Neural crest cell (in vitro differentiated cells): ENCODE data around the gene CD99L2. TPM values are rescaled to one million over a fixed set of nuclear protein-coding genes. Genes with fewer than 3 reads are reported as not detected.

ENCODE experiments used
- DNase-seq: peaks from one replicate; pipeline ENCODE4 v3.0.0; 2021; ENCODE audit warnings: low read depth, mixed read lengths, low spot score
- H3K27ac Mint-ChIP-seq: one replicate; pipeline ENCODE4 v1.8.0; 2021; ENCODE audit warnings: mild to moderate bottlenecking, mixed read lengths; ENCODE audit not compliant: unreplicated experiment
- H3K27me3 Mint-ChIP-seq: 2 replicates; pipeline ENCODE4 v1.8.0; 2021; ENCODE audit warnings: low read depth, mild to moderate bottlenecking, mixed read lengths
- H3K36me3 Mint-ChIP-seq: 2 replicates; pipeline ENCODE4 v1.8.0; 2021; ENCODE audit warnings: low read depth, mild to moderate bottlenecking, mixed read lengths
- H3K4me1 Mint-ChIP-seq: 2 replicates; pipeline ENCODE4 v1.8.0; 2021; ENCODE audit warnings: mixed read lengths
- H3K4me3 Mint-ChIP-seq: one replicate; pipeline ENCODE4 v1.8.0; 2021; ENCODE audit warnings: mild to moderate bottlenecking, mixed read lengths
- H3K9me3 Mint-ChIP-seq: 2 replicates; pipeline ENCODE4 v1.8.0; 2021; ENCODE audit warnings: mixed read lengths
- total RNA-seq: library from RNA; stranded (reverse); gene quantifications from 2 replicates; pipeline ENCODE4 v1.2.1, GENCODE V29; 2021
- TF ChIP-seq, protein P1 (sequence below): fragments of 200-600 bp; sonication (generic); conservative IDR thresholded peaks from 2 replicates; pipeline ENCODE4 v1.5.0; 2021; ENCODE audit warnings: antibody characterized with exemption, mild to moderate bottlenecking

Gene CD99L2
- total RNA-seq, 1 donor from 2014 or later = 40.1 TPM

DNA sequence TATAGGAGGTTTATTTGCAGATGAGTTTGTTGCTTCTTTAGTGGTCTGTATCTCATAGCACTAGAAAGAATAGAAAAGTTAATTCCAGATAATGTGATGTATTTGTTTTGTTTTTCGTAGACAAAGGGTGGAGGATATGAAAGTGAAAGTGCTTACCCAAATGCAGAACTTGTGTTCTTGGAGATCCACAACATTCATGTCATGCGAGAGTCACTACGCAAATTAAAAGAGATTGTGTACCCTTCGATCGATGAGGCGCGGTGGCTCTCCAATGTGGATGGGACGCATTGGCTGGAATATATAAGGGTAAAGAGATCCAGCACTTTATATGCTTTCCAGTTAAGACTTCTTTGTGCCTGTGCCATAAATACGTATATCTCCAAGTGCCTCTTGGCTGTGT lies 162.0 kb downstream of the CD99L2 start:
- TF ChIP-seq, protein P1, sequence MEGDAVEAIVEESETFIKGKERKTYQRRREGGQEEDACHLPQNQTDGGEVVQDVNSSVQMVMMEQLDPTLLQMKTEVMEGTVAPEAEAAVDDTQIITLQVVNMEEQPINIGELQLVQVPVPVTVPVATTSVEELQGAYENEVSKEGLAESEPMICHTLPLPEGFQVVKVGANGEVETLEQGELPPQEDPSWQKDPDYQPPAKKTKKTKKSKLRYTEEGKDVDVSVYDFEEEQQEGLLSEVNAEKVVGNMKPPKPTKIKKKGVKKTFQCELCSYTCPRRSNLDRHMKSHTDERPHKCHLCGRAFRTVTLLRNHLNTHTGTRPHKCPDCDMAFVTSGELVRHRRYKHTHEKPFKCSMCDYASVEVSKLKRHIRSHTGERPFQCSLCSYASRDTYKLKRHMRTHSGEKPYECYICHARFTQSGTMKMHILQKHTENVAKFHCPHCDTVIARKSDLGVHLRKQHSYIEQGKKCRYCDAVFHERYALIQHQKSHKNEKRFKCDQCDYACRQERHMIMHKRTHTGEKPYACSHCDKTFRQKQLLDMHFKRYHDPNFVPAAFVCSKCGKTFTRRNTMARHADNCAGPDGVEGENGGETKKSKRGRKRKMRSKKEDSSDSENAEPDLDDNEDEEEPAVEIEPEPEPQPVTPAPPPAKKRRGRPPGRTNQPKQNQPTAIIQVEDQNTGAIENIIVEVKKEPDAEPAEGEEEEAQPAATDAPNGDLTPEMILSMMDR = no peak
- H3K36me3 Mint-ChIP-seq = peaks cover 48% of the 10 kb centered on the region

DNA sequence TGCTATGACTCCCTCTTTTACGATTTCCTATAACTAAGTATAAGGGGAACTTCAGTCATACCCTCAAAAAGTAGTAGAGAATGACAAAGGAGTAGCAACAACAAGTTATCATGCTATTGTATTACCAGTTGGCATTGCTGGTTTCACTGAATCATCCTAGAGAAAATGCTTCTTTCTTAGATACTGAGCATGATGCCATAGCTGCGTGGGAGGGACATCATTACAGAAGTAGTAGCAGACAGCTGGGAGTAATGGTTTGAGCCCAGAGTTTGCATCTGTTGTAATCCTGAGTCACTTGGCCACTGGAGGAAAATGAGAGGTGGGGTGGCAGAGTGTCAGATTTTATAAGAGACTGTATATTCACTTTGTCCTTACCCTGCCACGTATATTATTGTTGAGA lies 166.7 kb downstream of the CD99L2 start:
- Mint-ChIP-seq H3K4me3 (no peak overlapping the region), H3K36me3 (peaks cover 26% of the 10 kb centered on the region), H3K27ac (no peak overlapping the region), H3K9me3 (no peaks in the 10 kb centered on the region), H3K4me1 (no peaks in the 10 kb centered on the region), H3K27me3 (no peaks in the 10 kb centered on the region)
- TF ChIP-seq, protein P1 = no peak
- DNase-seq = no peak

More for the DNA sequence above, 162.0 kb downstream of the CD99L2 start:
- Mint-ChIP-seq H3K27ac (no peak overlapping the region), H3K4me3 (no peak overlapping the region), H3K27me3 (no peaks in the 10 kb centered on the region), H3K4me1 (no peaks in the 10 kb centered on the region), H3K9me3 (peaks cover 9% of the 10 kb centered on the region)
- DNase-seq = no peak

DNA sequence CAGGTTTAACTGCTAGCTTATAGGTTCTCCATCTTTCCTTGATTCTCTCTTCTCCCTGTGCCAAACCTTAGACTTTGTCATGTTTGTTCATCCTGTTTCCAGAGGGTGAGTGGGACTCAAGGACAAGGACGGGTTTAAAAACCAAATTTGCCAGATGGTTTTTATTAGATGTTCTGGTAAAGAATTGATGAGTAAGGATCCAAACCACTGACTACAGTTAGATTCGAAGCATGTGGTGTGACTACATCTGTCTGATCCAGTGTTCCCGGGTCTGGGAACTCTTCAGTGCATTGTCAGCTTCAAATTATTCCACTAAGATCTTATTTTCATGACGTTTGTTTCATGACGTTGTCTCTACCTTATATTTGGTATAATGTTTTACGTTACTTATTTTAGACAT lies 167.7 kb downstream of the CD99L2 start:
- DNase-seq = no peak
- H3K4me1 Mint-ChIP-seq = no peaks in the 10 kb centered on the region
- H3K27me3 Mint-ChIP-seq = no peaks in the 10 kb centered on the region
- TF ChIP-seq, protein P1 = no peak
- H3K9me3 Mint-ChIP-seq = peaks cover 2% of the 10 kb centered on the region
- no peak overlapping the region for H3K27ac Mint-ChIP-seq
- H3K4me3 Mint-ChIP-seq = no peak overlapping the region
- peaks cover 25% of the 10 kb centered on the region for H3K36me3 Mint-ChIP-seq

DNA sequence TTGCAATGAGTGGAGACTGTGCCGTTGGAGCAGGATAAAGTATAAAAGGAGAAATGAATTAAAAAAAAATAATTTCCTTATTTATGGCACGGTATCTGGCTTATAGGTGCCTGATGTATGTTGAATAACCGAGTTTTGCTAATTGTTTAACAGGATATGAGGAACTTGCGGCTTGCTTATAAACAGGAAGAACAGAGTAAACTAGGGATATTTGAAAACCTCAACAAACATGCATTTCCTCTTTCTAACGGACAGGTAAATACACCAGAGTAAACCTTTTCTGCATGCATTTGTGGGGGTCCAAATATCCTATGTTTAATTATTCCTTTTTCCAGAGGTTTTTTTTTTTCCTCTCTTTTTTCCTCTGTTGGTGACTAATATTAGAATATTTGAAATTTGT lies 168.5 kb downstream of the CD99L2 start:
- Mint-ChIP-seq H3K4me3 (no peak overlapping the region), H3K4me1 (no peaks in the 10 kb centered on the region), H3K27ac (no peak overlapping the region), H3K27me3 (no peaks in the 10 kb centered on the region), H3K36me3 (peaks cover 23% of the 10 kb centered on the region), H3K9me3 (peaks cover 4% of the 10 kb centered on the region)
- TF ChIP-seq, protein P1 = no peak
- no peak for DNase-seq

DNA sequence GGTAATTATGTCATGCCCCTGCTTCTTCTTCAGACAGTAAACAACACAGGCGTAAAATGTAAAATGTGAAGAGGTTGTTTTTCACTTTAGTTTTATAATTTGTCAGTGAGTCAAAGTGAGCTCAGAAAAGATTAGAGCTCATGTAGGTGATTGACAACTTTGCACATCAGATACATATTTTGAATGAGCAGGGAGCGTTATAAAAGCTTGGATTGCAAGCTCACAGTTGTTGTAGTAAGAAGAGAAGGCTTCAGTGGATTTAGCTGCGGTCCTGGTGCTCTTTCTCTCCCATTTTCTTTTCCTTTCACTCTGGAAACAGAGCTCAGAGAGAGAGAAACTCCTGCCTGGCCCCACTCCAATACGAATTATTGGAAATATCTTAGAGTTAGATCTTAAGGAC lies 178.8 kb downstream of the CD99L2 start:
- no peak overlapping the region for H3K27ac Mint-ChIP-seq
- DNase-seq = no peak
- TF ChIP-seq, protein P1 = no peak
- peaks cover 15% of the 10 kb centered on the region for H3K9me3 Mint-ChIP-seq
- H3K36me3 Mint-ChIP-seq = peaks cover 16% of the 10 kb centered on the region
- H3K27me3 Mint-ChIP-seq = no peaks in the 10 kb centered on the region
- no peaks in the 10 kb centered on the region for H3K4me1 Mint-ChIP-seq
- no peak overlapping the region for H3K4me3 Mint-ChIP-seq

Other genes starting within 250 kb of the CD99L2 start
- 17.8 and 18.3 TPM in 2 replicates for gene MTMR1, start 205.3 kb downstream of the CD99L2 start, total RNA-seq
- 275 and 277 TPM in 2 replicates for gene HMGB3, start 84.7 kb upstream of the CD99L2 start, total RNA-seq